Body of pancreas (tissue), 4 donors: ENCODE measurements around the gene PLEKHM2. TPM values are rescaled to one million over a fixed set of nuclear protein-coding genes. Genes with fewer than 3 reads are reported as not detected.

ENCODE experiments used
- ATAC-seq: fragments of 150-250 bp; one replicate; pipeline ENCODE4 v1.9.1; 2016
- DNase-seq, 4 donors: peaks; one replicate each; pipeline ENCODE4 v3.0.0-alpha.2; 2019
- H3K27ac ChIP-seq, 4 donors: fragments of 200-600 bp; sonication (generic); 1 replicate in 3 of 4; 2 replicates in 1 of 4; pipeline versions ENCODE4 v1.5.1 to v1.6.1; 2016 to 2019; ENCODE audit warnings: mild to moderate bottlenecking in 1 of 4, mixed read lengths in 1 of 4, moderate library complexity in 1 of 4
- H3K27me3 ChIP-seq, 2 donors: fragments of 200-600 bp; sonication (generic); one replicate each; pipeline ENCODE4 v1.6.0; 2016; ENCODE audit warnings: mild to moderate bottlenecking in 1 of 2
- H3K36me3 ChIP-seq, 2 donors: fragments of 200-600 bp; sonication (generic); replicated peaks in 1 of 2; 2 replicates each; pipeline ENCODE4 v1.5.1; 2016; ENCODE audit warnings: low read depth in 2 of 2; ENCODE audit not compliant: insufficient read depth in 1 of 2
- H3K4me1 ChIP-seq: fragments of 200-600 bp; sonication (generic); one replicate; pipeline ENCODE4 v1.6.0; 2016
- H3K4me3 ChIP-seq, 2 donors: fragments of 200-600 bp; sonication (generic); 1 replicate in 1 of 2; 2 replicates in 1 of 2; pipeline ENCODE4 v1.5.1; 2016 to 2019
- H3K9me3 ChIP-seq, 3 donors: fragments of 200-600 bp; sonication (generic); 1 replicate in 2 of 3; 2 replicates in 1 of 3; pipeline ENCODE4 v1.5.1; 2016
- POLR2A ChIP-seq, 3 donors: fragments of 450-650 bp; IDR thresholded peaks; one replicate each; pipeline ENCODE4 v1.6.1; 2016; ENCODE audit warnings: antibody characterized with exemption in 3 of 3, mild to moderate bottlenecking in 2 of 3
- WGBS, 2 donors: methylation state at CpG; one replicate each; pipeline ENCODE4 v1.1.5; 2017; 5-methylcytosine and 5-hydroxymethylcytosine counted together
- intact Hi-C: fragments of 100-400 bp; cut with DNase I; formaldehyde crosslinking; loops from one replicate; pipeline ENCODE4 v1.15.1; 2023
- total RNA-seq, 2 donors: library from RNA; depleted of rRNA; stranded (reverse); fragments of >200 nt; gene quantifications; one replicate each; pipeline ENCODE4 v1.1.0, GENCODE V29; 2016
- TF ChIP-seq, protein P1 (sequence below), 7 experiments: fragments of 450-650 bp in 4 of 7; fragments of 200-600 bp in 3 of 7; sonication (generic) in 3 of 7; IDR thresholded peaks; one replicate each; pipeline ENCODE4 v1.5.1; 2016 to 2019; ENCODE audit warnings: antibody characterized with exemption in 7 of 7

Gene PLEKHM2
- total RNA-seq, 2 donors from 2014 or later, result 18.1 to 31.6 TPM

DNA sequence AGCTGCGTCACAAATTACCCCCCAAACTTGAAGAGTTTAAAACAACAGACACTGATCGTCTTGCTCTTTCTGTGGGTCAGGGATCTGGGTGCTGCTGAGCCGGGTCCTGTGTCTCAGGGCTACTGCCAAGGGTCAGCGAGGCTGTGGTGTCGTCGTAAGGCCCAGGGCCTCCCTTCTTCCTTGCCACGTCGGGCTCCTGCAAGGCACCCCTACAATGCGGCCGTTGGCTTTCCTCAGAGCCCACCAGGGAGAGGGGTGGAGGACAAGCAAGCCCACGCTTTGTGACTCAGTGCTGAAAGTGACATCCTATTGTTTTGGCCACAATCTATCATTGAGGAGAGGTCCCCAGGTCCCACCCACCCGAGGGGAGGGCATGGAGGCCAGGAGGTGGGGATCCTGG lies 66.8 kb downstream of the PLEKHM2 start:
- WGBS, 2 donors, result 80 to 87% methylated on average over 10 to 12 of the region's 12 CpGs
- H3K27ac ChIP-seq, result no peak overlapping the region
- intact Hi-C loops, result no loop called here
- H3K4me1 ChIP-seq, result peaks cover 10% of the 10 kb centered on the region
- TF ChIP-seq, protein P1, sequence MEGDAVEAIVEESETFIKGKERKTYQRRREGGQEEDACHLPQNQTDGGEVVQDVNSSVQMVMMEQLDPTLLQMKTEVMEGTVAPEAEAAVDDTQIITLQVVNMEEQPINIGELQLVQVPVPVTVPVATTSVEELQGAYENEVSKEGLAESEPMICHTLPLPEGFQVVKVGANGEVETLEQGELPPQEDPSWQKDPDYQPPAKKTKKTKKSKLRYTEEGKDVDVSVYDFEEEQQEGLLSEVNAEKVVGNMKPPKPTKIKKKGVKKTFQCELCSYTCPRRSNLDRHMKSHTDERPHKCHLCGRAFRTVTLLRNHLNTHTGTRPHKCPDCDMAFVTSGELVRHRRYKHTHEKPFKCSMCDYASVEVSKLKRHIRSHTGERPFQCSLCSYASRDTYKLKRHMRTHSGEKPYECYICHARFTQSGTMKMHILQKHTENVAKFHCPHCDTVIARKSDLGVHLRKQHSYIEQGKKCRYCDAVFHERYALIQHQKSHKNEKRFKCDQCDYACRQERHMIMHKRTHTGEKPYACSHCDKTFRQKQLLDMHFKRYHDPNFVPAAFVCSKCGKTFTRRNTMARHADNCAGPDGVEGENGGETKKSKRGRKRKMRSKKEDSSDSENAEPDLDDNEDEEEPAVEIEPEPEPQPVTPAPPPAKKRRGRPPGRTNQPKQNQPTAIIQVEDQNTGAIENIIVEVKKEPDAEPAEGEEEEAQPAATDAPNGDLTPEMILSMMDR (IDR thresholded peaks at IDR 0.05), result no peak
- no peak for TF ChIP-seq POLR2A (IDR thresholded peaks at IDR 0.05)
- DNase-seq, result no peak
- ATAC-seq, result no peak
- H3K36me3 ChIP-seq, result no peaks in the 10 kb centered on the region
- H3K9me3 ChIP-seq, result no peaks in the 10 kb centered on the region
- no peaks in the 10 kb centered on the region for H3K27me3 ChIP-seq
- no peak overlapping the region for H3K4me3 ChIP-seq

DNA sequence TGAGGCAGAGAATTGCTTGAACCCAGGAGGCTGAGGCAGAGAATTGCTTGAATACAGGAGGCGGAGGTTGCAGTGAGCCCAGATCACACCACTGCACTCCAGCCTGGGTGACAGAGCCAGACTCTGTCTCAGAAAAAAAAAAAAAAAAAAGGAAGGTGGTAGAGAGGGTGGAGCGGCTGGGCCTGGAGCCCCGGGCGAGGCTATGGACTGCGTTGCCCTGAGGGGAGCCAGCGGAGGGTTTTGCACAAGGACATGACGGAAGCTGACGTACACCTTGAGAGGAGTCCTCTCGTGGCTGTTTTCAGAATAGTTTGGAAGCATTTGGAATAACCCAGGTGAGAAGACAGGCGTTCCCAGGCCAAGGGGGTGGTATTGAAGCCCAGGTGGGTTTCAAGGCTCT lies 67.6 kb downstream of the PLEKHM2 start:
- intact Hi-C loops, result no loop called here
- Histone ChIP-seq H3K27me3 (no peaks in the 10 kb centered on the region), H3K9me3 (no peaks in the 10 kb centered on the region), H3K4me3 (no peak overlapping the region), H3K4me1 (peaks cover 16% of the 10 kb centered on the region), H3K36me3 (no peaks in the 10 kb centered on the region), H3K27ac (no peak overlapping the region)
- ATAC-seq (no peak), DNase-seq (no peak)
- 84 to 88% methylated on average over 10 of the region's 10 CpGs for WGBS, 2 donors
- TF ChIP-seq, protein P1 (IDR thresholded peaks at IDR 0.05), result no peak
- TF ChIP-seq POLR2A (IDR thresholded peaks at IDR 0.05), result no peak

DNA sequence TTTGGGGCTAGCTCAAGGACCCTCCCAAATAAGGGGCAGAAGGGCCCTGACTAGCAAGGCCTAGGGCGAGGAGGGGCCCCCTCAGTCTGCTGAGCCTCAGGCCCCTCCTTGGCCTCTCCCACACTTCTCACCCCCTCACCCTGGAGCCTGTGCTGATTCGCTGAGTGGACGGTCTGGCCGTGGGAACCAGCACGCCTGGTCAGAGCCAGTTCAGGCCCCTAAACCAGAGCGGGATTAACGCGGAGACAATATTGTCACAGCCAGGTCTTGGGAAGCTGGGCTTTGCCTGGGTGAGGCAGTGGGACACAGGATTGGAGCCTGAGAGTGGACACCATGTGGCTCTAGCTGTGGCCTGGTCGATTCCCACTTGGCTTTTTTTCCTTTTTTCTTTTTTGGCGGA lies 69.7 kb downstream of the PLEKHM2 start:
- no peak for DNase-seq
- Histone ChIP-seq H3K36me3 (no peaks in the 10 kb centered on the region), H3K27ac (no peak overlapping the region), H3K4me1 (peaks cover 32% of the 10 kb centered on the region), H3K9me3 (no peaks in the 10 kb centered on the region), H3K27me3 (no peaks in the 10 kb centered on the region), H3K4me3 (no peak overlapping the region)
- no peak for ATAC-seq
- TF ChIP-seq, protein P1 (IDR thresholded peaks at IDR 0.05), result no peak
- TF ChIP-seq POLR2A (IDR thresholded peaks at IDR 0.05), result no peak
- intact Hi-C loops, result no loop called here
- WGBS, 2 donors, result 81 to 85% methylated on average over 2 to 10 of the region's 10 CpGs

DNA sequence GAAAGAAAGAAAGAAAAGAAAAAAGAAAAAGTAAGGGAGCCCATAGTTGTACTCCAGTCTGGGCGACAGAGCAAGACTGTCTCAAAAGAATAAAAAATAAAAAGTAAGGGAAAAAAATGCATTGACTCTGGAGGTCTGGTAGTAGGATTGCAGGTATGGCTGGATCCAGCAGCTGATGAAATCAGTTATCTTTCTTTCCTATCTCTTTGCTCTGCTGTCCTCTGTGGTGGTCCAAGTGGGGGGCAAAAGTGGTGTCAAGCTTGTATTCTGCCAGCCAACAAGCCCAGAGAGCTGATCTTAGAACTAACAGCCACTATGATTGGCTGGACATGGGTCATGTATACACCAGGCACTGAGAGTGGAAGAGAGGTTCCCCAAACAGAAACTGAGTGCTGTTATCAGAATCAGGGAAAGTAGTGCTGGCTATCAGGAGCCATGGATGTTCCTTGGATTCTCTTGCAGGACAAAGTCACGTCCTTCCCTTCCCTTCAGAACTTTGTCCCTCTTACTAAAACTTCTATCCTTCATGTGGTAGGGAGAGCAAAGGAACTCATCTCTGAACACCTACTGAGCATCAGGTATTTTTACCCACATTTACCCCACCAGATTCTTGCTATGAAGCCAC lies 71.0 kb downstream of the PLEKHM2 start:
- DNase-seq (no peak), ATAC-seq (no peak)
- WGBS, 2 donors, result 83 to 89% methylated on average over 2 of the region's 2 CpGs
- no peak overlapping the region for H3K27ac ChIP-seq
- TF ChIP-seq POLR2A (IDR thresholded peaks at IDR 0.05), result no peak
- TF ChIP-seq, protein P1 (IDR thresholded peaks at IDR 0.05), result no peak
- H3K9me3 ChIP-seq, result no peaks in the 10 kb centered on the region
- H3K36me3 ChIP-seq, result no peaks in the 10 kb centered on the region
- intact Hi-C loops, result no loop called here
- no peaks in the 10 kb centered on the region for H3K27me3 ChIP-seq
- peaks cover 36% of the 10 kb centered on the region for H3K4me1 ChIP-seq
- no peak overlapping the region for H3K4me3 ChIP-seq

DNA sequence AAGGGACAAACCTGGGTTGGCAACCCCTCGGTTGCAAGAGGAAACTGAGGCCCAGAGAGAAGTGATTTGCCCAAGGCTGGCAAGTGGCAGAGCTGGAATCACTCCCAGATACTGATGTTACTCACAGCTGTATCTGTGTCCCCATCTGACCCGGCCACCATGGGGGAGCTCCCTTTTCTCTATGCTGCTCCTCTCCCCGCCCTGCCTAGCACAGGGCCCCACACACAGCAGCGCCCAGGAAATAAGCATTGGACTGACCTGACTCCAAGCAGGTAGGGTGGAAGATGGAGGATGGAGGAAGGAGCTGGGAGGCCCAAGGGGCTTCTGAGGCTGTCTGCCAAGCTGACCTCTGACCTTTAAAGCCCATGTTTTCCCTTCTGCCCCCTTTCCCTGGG lies 71.5 kb downstream of the PLEKHM2 start:
- no peak for TF ChIP-seq POLR2A (IDR thresholded peaks at IDR 0.05)
- TF ChIP-seq, protein P1 (IDR thresholded peaks at IDR 0.05), result no peak
- DNase-seq (no peak), ATAC-seq (no peak)
- no peaks in the 10 kb centered on the region for H3K36me3 ChIP-seq
- H3K27me3 ChIP-seq, result no peaks in the 10 kb centered on the region
- intact Hi-C loops, result no loop called here
- H3K4me3 ChIP-seq, result no peak overlapping the region
- no peaks in the 10 kb centered on the region for H3K9me3 ChIP-seq
- no peak overlapping the region for H3K27ac ChIP-seq
- peaks cover 38% of the 10 kb centered on the region for H3K4me1 ChIP-seq
- WGBS, 2 donors, result 57 to 89% methylated on average over 1 to 4 of the region's 4 CpGs
